Gastroesophageal sphincter (tissue), 4 donors: ENCODE data around the gene FREY1. TPM values are rescaled to one million over a fixed set of nuclear protein-coding genes. Genes with fewer than 3 reads are reported as not detected.
A peak's percentile ranks its signal among the peaks of the same experiment; 100 is the strongest.

Experiments
- ATAC-seq: fragments of 150-250 bp; one replicate; pipeline ENCODE4 v1.9.1; 2016; ENCODE audit warnings: mild to moderate bottlenecking, moderate library complexity
- H3K27ac ChIP-seq, 4 donors: fragments of 200-600 bp; sonication (generic) in 3 of 4; 1 replicate in 3 of 4; 2 replicates in 1 of 4; pipeline ENCODE4 v1.5.1; 2016 to 2019
- H3K27me3 ChIP-seq: fragments of 200-600 bp; sonication (generic); one replicate; pipeline ENCODE4 v1.5.1; 2019
- H3K36me3 ChIP-seq, 2 donors: fragments of 200-600 bp; sonication (generic); one replicate each; pipeline ENCODE4 v1.5.1; 2019; ENCODE audit warnings: control low read depth in 1 of 2
- H3K4me1 ChIP-seq, 3 donors: fragments of 200-600 bp; sonication (generic); 1 replicate in 2 of 3; 2 replicates in 1 of 3; pipeline ENCODE4 v1.5.1; 2016 to 2019; ENCODE audit warnings: control low read depth in 2 of 3
- H3K4me3 ChIP-seq, 2 donors: fragments of 200-600 bp; sonication (generic); one replicate each; pipeline ENCODE4 v1.5.1; 2019; ENCODE audit warnings: mild to moderate bottlenecking in 1 of 2, moderate library complexity in 1 of 2
- H3K9me3 ChIP-seq, 3 donors: fragments of 200-600 bp; sonication (generic); one replicate each; pipeline ENCODE4 v1.5.1; 2017 to 2019; ENCODE audit warnings: control low read depth in 2 of 3
- EP300 ChIP-seq: sonication (generic); formaldehyde crosslinking; IDR thresholded peaks from one replicate; pipeline ENCODE4 v1.6.1; 2017; ENCODE audit warnings: antibody characterized with exemption, mild to moderate bottlenecking
- POLR2A ChIP-seq, 2 donors: fragments of 450-650 bp; IDR thresholded peaks; one replicate each; pipeline ENCODE4 v1.6.1; 2017; ENCODE audit warnings: antibody characterized with exemption in 2 of 2, mild to moderate bottlenecking in 2 of 2, moderate library complexity in 1 of 2
- POLR2AphosphoS5 ChIP-seq: sonication (generic); formaldehyde crosslinking; IDR thresholded peaks from one replicate; pipeline ENCODE4 v1.6.1; 2017; ENCODE audit warnings: antibody characterized with exemption
- WGBS, 2 donors: methylation state at CpG; one replicate each; pipeline ENCODE4 v1.1.5; 2018; ENCODE audit warnings: low coverage in 1 of 2; 5-methylcytosine and 5-hydroxymethylcytosine counted together
- total RNA-seq, 4 donors: library from RNA; depleted of rRNA; stranded (reverse); fragments of >200 nt; gene quantifications; one replicate each; pipeline ENCODE4 v1.1.0, GENCODE V29; 2016
- TF ChIP-seq, protein P1 (sequence below), 4 experiments: fragments of 200-600 bp in 2 of 4; fragments of 450-650 bp in 2 of 4; sonication (generic) in 1 of 4; IDR thresholded peaks; one replicate each; pipeline ENCODE4 v1.5.1; 2017 to 2019; ENCODE audit warnings: antibody characterized with exemption in 4 of 4, mild to moderate bottlenecking in 2 of 4, moderate library complexity in 2 of 4

FREY1 gene
- total RNA-seq, 4 donors from 2014 or later, result 0.54 to 2.3 TPM; not detected in 2

DNA sequence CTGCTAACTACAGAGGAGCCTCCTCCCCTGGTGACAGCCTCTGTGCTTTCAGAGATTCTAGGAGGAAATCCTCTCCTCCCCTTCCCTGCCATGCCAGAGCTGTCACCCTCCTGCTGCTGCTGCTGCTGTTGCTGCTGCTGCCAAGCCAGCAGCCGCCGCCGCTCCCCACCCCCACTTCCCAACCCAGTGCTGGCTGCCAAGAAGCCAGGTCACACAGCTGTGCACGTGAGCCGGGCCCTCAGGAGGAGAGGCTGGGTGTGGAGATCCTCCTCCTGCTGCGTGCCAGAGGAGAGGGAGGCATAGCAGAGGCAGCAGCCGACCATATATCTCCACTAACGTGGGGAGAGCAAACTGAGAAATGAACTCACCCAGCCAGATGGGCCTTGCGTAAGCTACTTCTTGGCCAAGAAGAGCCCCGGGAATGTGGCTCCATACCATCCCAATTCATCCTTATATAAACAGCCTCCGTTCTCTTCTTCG is 47.4 kb downstream of the FREY1 start:
- peaks cover 6 to 69% of the 10 kb centered on the region in 2 donors for H3K36me3 ChIP-seq
- 6 to 10% methylated on average over 7 of the region's 12 CpGs for WGBS, 2 donors
- no peak overlapping the region for H3K4me3 ChIP-seq
- H3K9me3 ChIP-seq, result no peaks in the 10 kb centered on the region
- TF ChIP-seq, protein P1, sequence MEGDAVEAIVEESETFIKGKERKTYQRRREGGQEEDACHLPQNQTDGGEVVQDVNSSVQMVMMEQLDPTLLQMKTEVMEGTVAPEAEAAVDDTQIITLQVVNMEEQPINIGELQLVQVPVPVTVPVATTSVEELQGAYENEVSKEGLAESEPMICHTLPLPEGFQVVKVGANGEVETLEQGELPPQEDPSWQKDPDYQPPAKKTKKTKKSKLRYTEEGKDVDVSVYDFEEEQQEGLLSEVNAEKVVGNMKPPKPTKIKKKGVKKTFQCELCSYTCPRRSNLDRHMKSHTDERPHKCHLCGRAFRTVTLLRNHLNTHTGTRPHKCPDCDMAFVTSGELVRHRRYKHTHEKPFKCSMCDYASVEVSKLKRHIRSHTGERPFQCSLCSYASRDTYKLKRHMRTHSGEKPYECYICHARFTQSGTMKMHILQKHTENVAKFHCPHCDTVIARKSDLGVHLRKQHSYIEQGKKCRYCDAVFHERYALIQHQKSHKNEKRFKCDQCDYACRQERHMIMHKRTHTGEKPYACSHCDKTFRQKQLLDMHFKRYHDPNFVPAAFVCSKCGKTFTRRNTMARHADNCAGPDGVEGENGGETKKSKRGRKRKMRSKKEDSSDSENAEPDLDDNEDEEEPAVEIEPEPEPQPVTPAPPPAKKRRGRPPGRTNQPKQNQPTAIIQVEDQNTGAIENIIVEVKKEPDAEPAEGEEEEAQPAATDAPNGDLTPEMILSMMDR (IDR thresholded peaks at IDR 0.05), result no peak
- TF ChIP-seq EP300 (no peak), POLR2A (IDR thresholded peaks at IDR 0.05) (no peak), POLR2AphosphoS5 (peak; percentile 91)
- H3K4me1 ChIP-seq, result peaks cover 35 to 75% (median 55%) of the 10 kb centered on the region in 3 donors
- peak overlapping the region; percentile 89 to 99 (median 94) for H3K27ac ChIP-seq
- no peaks in the 10 kb centered on the region for H3K27me3 ChIP-seq
- peak; percentile 92 for ATAC-seq

DNA sequence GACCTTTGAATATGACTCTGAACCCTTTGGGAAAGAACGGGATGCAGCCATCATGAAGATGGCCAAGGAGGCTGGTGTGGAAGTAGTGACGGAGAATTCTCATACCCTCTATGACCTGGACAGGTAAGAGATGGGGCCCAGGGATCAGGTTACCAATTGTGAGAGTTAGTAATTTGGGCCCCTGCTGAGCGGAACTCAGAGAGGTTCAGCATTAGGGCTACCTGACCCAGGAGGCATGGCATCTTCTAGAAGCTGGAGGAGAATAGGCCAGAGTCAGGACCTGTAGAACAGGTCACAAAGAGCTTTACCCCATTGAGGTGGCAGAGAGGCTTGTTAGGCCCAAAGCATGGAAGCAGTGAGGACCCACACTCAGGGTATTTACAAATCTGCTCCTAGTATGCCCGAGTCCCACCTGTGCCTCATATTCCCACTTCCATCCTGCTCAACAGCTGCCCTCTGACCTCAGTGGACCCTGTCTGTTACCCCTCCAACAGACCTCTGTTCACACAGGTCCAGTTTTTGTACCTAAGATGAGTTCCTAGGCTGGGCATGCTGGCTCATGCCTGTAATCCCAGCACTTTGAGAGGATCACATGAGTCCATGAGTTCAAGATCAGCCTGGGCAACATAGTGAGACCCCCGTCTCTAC is 48.2 kb downstream of the FREY1 start:
- no peaks in the 10 kb centered on the region for H3K9me3 ChIP-seq
- ATAC-seq, result no peak
- 72 to 85% methylated on average over 3 to 4 of the region's 5 CpGs for WGBS, 2 donors
- H3K36me3 ChIP-seq, result peaks cover 6 to 61% of the 10 kb centered on the region in 2 donors
- TF ChIP-seq POLR2A (IDR thresholded peaks at IDR 0.05), result no peak
- no peak for TF ChIP-seq EP300
- TF ChIP-seq, protein P1 (IDR thresholded peaks at IDR 0.05), result no peak
- no peak for TF ChIP-seq POLR2AphosphoS5
- H3K4me3 ChIP-seq, result no peak overlapping the region
- peak overlapping the region; percentile 89 to 99 (median 94) for H3K27ac ChIP-seq
- peaks cover 37 to 79% (median 64%) of the 10 kb centered on the region in 3 donors for H3K4me1 ChIP-seq
- H3K27me3 ChIP-seq, result no peaks in the 10 kb centered on the region

DNA sequence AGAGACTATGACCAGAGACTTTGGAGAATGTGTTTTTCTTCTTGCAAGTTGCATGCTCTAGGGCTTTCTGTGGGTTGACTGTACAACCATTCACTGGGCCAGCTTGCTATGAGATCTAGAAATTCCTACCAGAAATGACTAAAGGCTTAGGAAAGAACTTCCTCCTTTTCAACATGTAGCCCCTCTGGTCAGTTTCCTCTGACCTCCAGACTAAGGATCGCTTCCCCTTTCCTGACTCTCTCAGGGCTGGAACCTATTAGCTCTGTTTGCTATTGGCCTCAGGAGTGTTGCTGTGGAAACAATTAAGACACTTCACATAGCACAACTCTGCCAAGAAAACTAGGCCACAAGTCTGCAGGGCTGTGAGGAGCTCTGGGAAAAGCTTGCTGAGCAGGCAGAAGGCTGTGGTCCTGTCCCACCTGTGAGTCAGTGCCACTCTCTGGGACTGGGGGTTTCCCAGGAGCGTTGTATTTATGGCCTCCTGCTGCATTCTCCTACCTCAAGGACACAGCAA is 49.1 kb downstream of the FREY1 start:
- 0 to 13% methylated on average over 1 to 2 of the region's 2 CpGs for WGBS, 2 donors
- Histone ChIP-seq H3K27me3 (no peaks in the 10 kb centered on the region), H3K36me3 (peaks cover 6 to 60% of the 10 kb centered on the region in 2 donors), H3K4me1 (peaks cover 43 to 85% (median 72%) of the 10 kb centered on the region in 3 donors), H3K9me3 (no peaks in the 10 kb centered on the region), H3K4me3 (no peak overlapping the region), H3K27ac (peak overlapping the region; percentile 89 to 99 (median 94))
- peak; percentile 56 for ATAC-seq
- TF ChIP-seq EP300 (no peak), POLR2A (IDR thresholded peaks at IDR 0.05) (no peak), POLR2AphosphoS5 (no peak)
- TF ChIP-seq, protein P1 (IDR thresholded peaks at IDR 0.05), result no peak

Other genes starting within 250 kb of the FREY1 start
- 1 to 10 TPM; 2.1 to 4.7 (median 2.4) TPM for gene CHST1, start 241.6 kb downstream of the FREY1 start, total RNA-seq
- gene SLC35C1, start 102.1 kb downstream of the FREY1 start, total RNA-seq, result 10 to 100 TPM in 1 of 4 donors, 1 to 10 TPM in 3; 6.8 to 22.3 (median 8.5) TPM
- 10 to 100 TPM; 38.8 to 82.0 (median 47.7) TPM for gene CRY2, start 59.8 kb downstream of the FREY1 start, total RNA-seq
- gene MAPK8IP1, start 21.6 kb downstream of the FREY1 start, total RNA-seq, result 10 to 100 TPM in 3 of 4 donors, 1 to 10 TPM in 1; 9.8 to 17.5 (median 13.8) TPM
- gene PEX16, start 10.6 kb upstream of the FREY1 start, total RNA-seq, result 10 to 100 TPM; 20.0 to 26.7 (median 21.3) TPM
- 1 to 10 TPM in 1 of 4 donors, not detected in 3; 2.5 TPM for gene LARGE2, start 15.4 kb upstream of the FREY1 start, total RNA-seq
- gene PHF21A, start 214.2 kb upstream of the FREY1 start, total RNA-seq, result 10 to 100 TPM; 28.5 to 53.9 (median 42.2) TPM